Astrocyte of the spinal cord (primary cell): Measurements from ENCODE around the gene NDUFA1.
"Not testable (repeated sequence)": the region's sequence is repeated elsewhere in the genome, so short reads cannot be mapped to it uniquely, and the experiment has no call there.

Experiments used
- DNase-seq: peaks from one replicate; pipeline ENCODE4 v3.0.0; 2011; ENCODE audit warnings: low read depth, low spot score
- H3K4me3 ChIP-seq: 2 replicates; pipeline ENCODE4 v1.5.1; 2011; ENCODE audit warnings: low read depth, mild to moderate bottlenecking, low read length, moderate library complexity
- CTCF ChIP-seq: IDR thresholded peaks from 2 replicates; pipeline ENCODE4 v1.5.1; 2012; ENCODE audit warnings: low read depth, mild to moderate bottlenecking, low read length, inconsistent platforms
- in situ Hi-C: cut with HindIII; loops from 2 replicates; pipeline ENCODE4 v1.10.0; 2017; ENCODE audit warnings: low sequenced_read_pairs

The NDUFA1 gene

GRCh38 chrX:119900976-119901375 is 29.3 kb downstream of the NDUFA1 start:
- no peak for DNase-seq
- H3K4me3 ChIP-seq = no peak overlapping the region
- in situ Hi-C loops = no loop called here
- TF ChIP-seq CTCF = no peak

DNA sequence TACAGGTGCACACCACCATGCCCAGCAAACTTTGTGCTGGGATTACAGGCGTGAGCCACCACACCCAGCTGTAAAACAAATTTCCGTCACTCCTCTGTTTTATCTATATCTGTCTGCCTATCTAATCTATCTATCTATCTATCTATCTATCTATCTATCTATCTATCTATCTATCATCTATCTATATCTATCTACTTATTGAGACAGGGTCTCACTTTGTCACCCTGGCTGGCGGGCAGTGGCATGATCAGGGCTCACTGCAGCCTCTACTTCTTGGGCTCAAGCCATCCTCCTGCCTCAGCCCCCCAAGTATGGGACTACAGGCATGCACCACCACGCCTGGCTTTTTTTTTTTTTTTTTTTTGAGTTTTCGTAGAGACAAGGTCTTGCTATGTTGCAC is 44.7 kb downstream of the NDUFA1 start:
- no peak overlapping the region for H3K4me3 ChIP-seq
- TF ChIP-seq CTCF = no peak
- in situ Hi-C loops = no loop called here
- DNase-seq = no peak

DNA sequence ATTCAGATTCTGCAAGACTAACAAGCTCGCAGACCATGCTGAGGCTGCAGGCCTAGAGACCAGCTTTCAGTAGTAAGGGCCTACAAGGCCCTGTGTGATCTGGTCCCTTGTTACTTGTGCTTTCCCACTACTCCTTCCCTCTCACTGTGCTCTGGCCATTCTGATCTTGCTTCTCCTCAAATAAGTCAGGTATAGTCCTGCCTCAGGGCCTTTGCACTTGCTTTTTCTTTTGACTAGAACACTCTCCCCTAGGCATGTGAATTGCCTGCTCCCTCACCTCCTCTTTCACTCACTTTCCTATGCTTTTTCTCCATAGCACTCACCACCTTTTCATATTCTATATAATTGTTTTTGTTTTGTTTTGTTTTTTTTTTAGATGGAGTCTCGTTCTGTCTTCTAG is 46.2 kb downstream of the NDUFA1 start:
- no peak for TF ChIP-seq CTCF
- H3K4me3 ChIP-seq = no peak overlapping the region
- in situ Hi-C loops = no loop called here
- no peak for DNase-seq

DNA sequence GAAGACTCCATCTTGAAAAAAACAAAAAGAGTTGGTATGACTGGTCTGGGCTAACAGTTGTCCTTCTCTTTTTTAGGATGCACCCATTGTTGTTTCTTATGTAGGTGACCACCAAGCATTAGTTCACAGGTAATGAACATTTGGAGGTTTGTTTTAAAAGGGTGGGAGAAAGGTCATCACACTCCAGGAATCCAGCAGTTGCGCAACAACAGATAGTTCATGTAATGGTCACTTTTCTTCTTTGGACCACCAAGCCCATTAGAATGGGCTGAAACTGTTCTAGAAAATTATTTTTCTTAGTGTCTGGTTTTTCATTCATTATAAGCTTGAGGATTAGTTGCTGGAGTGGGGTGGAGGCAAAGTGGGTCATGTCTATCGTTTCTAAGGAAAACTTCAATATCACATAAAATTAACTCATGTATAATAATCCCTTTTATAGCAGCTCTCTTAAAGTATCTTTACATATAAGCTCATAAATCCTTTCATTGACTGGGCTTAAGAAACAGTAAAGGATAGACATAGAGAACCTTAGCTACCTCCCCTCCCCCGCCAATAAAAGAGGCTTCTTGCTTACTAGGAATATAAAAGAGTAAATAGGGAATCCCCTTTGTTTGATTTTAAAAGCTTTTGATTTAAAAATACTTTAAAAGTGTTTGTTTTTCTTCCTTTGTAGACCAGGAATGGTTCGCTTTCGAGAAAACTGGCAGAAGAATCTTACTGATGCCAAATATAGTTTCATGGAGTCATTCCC is 48.4 kb downstream of the NDUFA1 start:
- no peak for TF ChIP-seq CTCF
- no peak for DNase-seq
- H3K4me3 ChIP-seq = no peak overlapping the region
- in situ Hi-C loops = no loop called here

DNA sequence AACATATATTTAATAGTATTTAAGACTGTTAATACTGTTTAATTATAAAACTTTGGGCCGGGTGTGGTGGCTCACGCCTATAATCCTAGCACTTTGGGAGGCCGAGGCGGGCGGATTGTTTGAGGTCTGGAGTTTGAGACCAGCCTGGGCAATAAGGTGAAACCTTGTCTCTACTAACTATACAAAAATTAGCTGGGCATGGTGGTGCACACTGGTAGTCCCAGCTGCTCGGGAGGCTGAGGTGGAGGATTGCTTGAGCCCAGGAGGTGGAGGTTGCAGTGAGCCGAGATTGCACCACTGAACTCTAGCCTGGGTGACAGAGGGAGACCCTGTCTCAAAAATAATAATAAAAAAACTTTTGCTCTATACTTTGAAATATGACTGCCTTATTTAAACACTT is 50.8 kb downstream of the NDUFA1 start:
- H3K4me3 ChIP-seq, DNase-seq, in situ Hi-C loops: not testable (repeated sequence)
